Measurements from ENCODE around the gene SH3RF3. TPM values are rescaled to one million over a fixed set of nuclear protein-coding genes. Genes with fewer than 3 reads are reported as not detected.
A peak's percentile ranks its signal among the peaks of the same experiment; 100 is the strongest.

Gene SH3RF3
- total RNA-seq, 1 experiment from 2014 or later: 0.98 TPM

DNA sequence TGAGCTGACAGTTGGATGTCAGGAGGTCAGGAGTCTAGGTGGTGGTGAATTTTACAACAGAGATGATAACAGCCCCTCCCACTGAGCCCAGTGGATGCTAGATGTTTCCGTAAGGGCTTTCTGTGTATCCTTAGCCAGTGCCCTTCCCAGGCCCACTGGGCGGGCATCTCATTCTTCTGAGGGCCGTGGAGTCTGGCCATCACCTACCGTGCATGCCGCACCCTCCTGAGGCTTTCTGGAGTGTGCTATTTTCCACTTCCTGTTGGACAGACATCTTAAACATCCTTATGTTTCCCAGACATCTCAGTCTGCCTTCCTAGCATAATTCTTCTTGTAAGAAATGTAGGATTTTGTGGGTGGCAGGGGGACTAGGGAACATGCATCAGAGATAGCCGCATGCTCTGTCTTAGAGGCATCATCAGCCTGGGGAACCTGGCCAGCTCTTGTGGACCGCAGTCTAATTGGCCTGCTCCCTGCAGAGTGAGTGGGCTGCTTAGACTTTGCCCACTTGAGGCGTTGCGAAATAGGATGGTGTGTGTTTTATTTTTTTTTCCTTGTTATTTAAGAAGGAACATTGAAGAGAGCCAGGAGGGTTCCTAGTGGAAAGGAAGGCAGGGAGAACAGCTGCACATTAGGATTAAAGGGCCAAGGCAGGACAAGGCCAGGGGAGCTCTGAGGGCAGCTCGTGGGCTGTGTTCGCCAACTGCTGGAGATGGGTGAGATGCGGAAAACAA is 135.8 kb downstream of the SH3RF3 start:
- intact Hi-C loops (cut with micrococcal nuclease; ENCODE audit: unreplicated experiment): no loop called here
- H3K27me3 ChIP-seq (replicated peaks; ENCODE audit: control insufficient read depth, insufficient read depth, low read length): no peaks in the 10 kb centered on the region
- ChIA-PET POLR2A (no interaction called here), CTCF (no interaction called here)
- no peak overlapping the region for H3K4me3 Mint-ChIP-seq (ENCODE audit: unreplicated experiment)
- H3K4me1 ChIP-seq: no peaks in the 10 kb centered on the region
- peak; percentile 29 to 53 for DNase-seq
- peaks cover 7% of the 10 kb centered on the region for H3K4me1 Mint-ChIP-seq (ENCODE audit: low read depth, unreplicated experiment)
- no peaks in the 10 kb centered on the region for H3K36me3 Mint-ChIP-seq (ENCODE audit: insufficient read depth, unreplicated experiment)
- no peak overlapping the region for H3K4me3 ChIP-seq (ENCODE audit: low read depth, low read length)
- no TSS peak for BruUV-seq (replicated peaks)
- H3K27me3 Mint-ChIP-seq (ENCODE audit: insufficient read depth, unreplicated experiment): no peaks in the 10 kb centered on the region
- H3K9me3 Mint-ChIP-seq (ENCODE audit: unreplicated experiment): no peaks in the 10 kb centered on the region
- TF ChIP-seq, protein P1, sequence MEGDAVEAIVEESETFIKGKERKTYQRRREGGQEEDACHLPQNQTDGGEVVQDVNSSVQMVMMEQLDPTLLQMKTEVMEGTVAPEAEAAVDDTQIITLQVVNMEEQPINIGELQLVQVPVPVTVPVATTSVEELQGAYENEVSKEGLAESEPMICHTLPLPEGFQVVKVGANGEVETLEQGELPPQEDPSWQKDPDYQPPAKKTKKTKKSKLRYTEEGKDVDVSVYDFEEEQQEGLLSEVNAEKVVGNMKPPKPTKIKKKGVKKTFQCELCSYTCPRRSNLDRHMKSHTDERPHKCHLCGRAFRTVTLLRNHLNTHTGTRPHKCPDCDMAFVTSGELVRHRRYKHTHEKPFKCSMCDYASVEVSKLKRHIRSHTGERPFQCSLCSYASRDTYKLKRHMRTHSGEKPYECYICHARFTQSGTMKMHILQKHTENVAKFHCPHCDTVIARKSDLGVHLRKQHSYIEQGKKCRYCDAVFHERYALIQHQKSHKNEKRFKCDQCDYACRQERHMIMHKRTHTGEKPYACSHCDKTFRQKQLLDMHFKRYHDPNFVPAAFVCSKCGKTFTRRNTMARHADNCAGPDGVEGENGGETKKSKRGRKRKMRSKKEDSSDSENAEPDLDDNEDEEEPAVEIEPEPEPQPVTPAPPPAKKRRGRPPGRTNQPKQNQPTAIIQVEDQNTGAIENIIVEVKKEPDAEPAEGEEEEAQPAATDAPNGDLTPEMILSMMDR (IDR thresholded peaks at IDR 0.05; ENCODE audit: insufficient read depth in 1 of 2, low read depth in 1 of 2, low read length in 1 of 2, severe bottlenecking in 1 of 2, unreplicated experiment in 1 of 2): no peak
- H3K9me3 ChIP-seq: no peaks in the 10 kb centered on the region
- H3K36me3 ChIP-seq (ENCODE audit: control insufficient read depth, insufficient read depth, low read length): no peaks in the 10 kb centered on the region
- no peak overlapping the region for H3K27ac Mint-ChIP-seq (ENCODE audit: unreplicated experiment)

DNA sequence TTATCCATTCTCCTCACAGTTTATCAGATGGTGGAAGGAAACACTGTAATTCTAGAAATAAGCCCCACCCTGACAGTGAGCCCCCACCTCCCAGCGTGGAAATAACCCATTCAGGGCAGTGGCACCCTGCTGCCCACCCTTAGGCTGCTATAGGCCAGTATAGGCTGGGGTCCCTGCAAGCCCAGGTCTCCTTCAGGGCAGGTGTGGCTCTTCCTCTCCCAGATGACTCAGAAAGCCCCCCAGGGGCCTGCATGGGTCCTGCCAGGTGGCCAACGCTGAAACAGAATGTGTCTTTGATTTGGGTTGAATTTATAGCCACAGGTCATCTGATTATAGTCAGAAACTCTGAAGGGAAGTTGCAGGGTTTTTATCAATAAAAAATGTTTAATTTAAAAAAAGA is 136.4 kb downstream of the SH3RF3 start:
- Mint-ChIP-seq H3K36me3 (ENCODE audit: insufficient read depth, unreplicated experiment) (no peaks in the 10 kb centered on the region), H3K4me3 (ENCODE audit: unreplicated experiment) (no peak overlapping the region), H3K27me3 (ENCODE audit: insufficient read depth, unreplicated experiment) (no peaks in the 10 kb centered on the region), H3K4me1 (ENCODE audit: low read depth, unreplicated experiment) (peaks cover 7% of the 10 kb centered on the region), H3K9me3 (ENCODE audit: unreplicated experiment) (no peaks in the 10 kb centered on the region), H3K27ac (ENCODE audit: unreplicated experiment) (no peak overlapping the region)
- intact Hi-C loops (cut with micrococcal nuclease; ENCODE audit: unreplicated experiment): no loop called here
- POLR2A ChIA-PET: no interaction called here
- Histone ChIP-seq H3K4me1 (no peaks in the 10 kb centered on the region), H3K36me3 (ENCODE audit: control insufficient read depth, insufficient read depth, low read length) (no peaks in the 10 kb centered on the region), H3K27me3 (replicated peaks; ENCODE audit: control insufficient read depth, insufficient read depth, low read length) (no peaks in the 10 kb centered on the region), H3K9me3 (no peaks in the 10 kb centered on the region), H3K4me3 (ENCODE audit: low read depth, low read length) (no peak overlapping the region)
- CTCF ChIA-PET: no interaction called here
- TF ChIP-seq, protein P1 (IDR thresholded peaks at IDR 0.05; ENCODE audit: insufficient read depth in 1 of 2, low read depth in 1 of 2, low read length in 1 of 2, severe bottlenecking in 1 of 2, unreplicated experiment in 1 of 2): no peak
- no peak for DNase-seq
- no TSS peak for BruUV-seq (replicated peaks)

DNA sequence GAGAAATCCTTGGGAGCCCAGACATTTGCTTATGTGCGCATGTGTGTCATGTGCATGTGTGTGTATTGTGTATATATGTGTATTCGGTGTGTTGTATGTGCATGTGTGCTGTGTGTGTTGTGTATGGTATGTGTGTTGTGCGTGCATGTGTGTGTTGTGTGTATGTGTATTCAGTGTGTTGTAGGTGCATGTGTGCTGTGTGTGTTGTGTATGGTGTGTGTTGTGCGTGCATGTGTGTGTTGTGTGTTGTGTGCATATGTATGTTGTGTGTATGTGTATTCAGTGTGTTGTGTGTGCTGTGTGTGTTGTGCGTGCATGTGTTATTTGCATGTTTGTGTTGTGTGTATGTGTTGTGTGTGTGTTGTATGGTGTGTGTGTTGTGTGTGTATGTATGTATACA is 136.9 kb downstream of the SH3RF3 start:
- H3K36me3 Mint-ChIP-seq (ENCODE audit: insufficient read depth, unreplicated experiment): no peaks in the 10 kb centered on the region
- H3K4me3 ChIP-seq (ENCODE audit: low read depth, low read length): no peak overlapping the region
- TF ChIP-seq, protein P1 (IDR thresholded peaks at IDR 0.05; ENCODE audit: insufficient read depth in 1 of 2, low read depth in 1 of 2, low read length in 1 of 2, severe bottlenecking in 1 of 2, unreplicated experiment in 1 of 2): no peak
- intact Hi-C loops (cut with micrococcal nuclease; ENCODE audit: unreplicated experiment): no loop called here
- ChIA-PET POLR2A (no interaction called here), CTCF (no interaction called here)
- H3K9me3 Mint-ChIP-seq (ENCODE audit: unreplicated experiment): no peaks in the 10 kb centered on the region
- no peaks in the 10 kb centered on the region for H3K4me1 ChIP-seq
- DNase-seq: no peak
- no peak overlapping the region for H3K27ac Mint-ChIP-seq (ENCODE audit: unreplicated experiment)
- H3K27me3 Mint-ChIP-seq (ENCODE audit: insufficient read depth, unreplicated experiment): no peaks in the 10 kb centered on the region
- no peak overlapping the region for H3K4me3 Mint-ChIP-seq (ENCODE audit: unreplicated experiment)
- H3K9me3 ChIP-seq: no peaks in the 10 kb centered on the region
- no peaks in the 10 kb centered on the region for H3K36me3 ChIP-seq (ENCODE audit: control insufficient read depth, insufficient read depth, low read length)
- H3K27me3 ChIP-seq (replicated peaks; ENCODE audit: control insufficient read depth, insufficient read depth, low read length): no peaks in the 10 kb centered on the region
- no TSS peak for BruUV-seq (replicated peaks)
- H3K4me1 Mint-ChIP-seq (ENCODE audit: low read depth, unreplicated experiment): peaks cover 7% of the 10 kb centered on the region

All from Caco-2 (cell line).